Measurements from ENCODE around the gene KRTAP5-10.
"Not testable (repeated sequence)": the region's sequence is repeated elsewhere in the genome, so short reads cannot be mapped to it uniquely, and the experiment has no call there.

The KRTAP5-10 gene

GRCh38 chr11:71527576-71528210 lies 37.7 kb upstream of the KRTAP5-10 start:
- DNase-seq (ENCODE audit: low read depth), result no peak
- H3K4me3 ChIP-seq (ENCODE audit: low read depth, low read length), result no peak overlapping the region
- TF ChIP-seq MAX (IDR thresholded peaks at IDR 0.05; ENCODE audit: low read depth, low read length), result no peak
- TF ChIP-seq CTCF (IDR thresholded peaks at IDR 0.05; ENCODE audit: low read depth, low read length), result no peak
- no peak for TF ChIP-seq POLR2A (IDR thresholded peaks at IDR 0.05; ENCODE audit: extremely low read depth, insufficient read length)
- no peak for TF ChIP-seq MYC (IDR thresholded peaks at IDR 0.05; ENCODE audit: low read depth, low read length)

GRCh38 chr11:71530602-71531001 lies 34.8 kb upstream of the KRTAP5-10 start:
- TF ChIP-seq MYC (IDR thresholded peaks at IDR 0.05; ENCODE audit: low read depth, low read length), result no peak
- no peak for TF ChIP-seq CTCF (IDR thresholded peaks at IDR 0.05; ENCODE audit: low read depth, low read length)
- TF ChIP-seq POLR2A (IDR thresholded peaks at IDR 0.05; ENCODE audit: extremely low read depth, insufficient read length), result no peak
- no peak for TF ChIP-seq MAX (IDR thresholded peaks at IDR 0.05; ENCODE audit: low read depth, low read length)
- no peak for DNase-seq (ENCODE audit: low read depth)
- H3K4me3 ChIP-seq (ENCODE audit: low read depth, low read length), result no peak overlapping the region

GRCh38 chr11:71532036-71532610 lies 33.2 kb upstream of the KRTAP5-10 start:
- H3K4me3 ChIP-seq (ENCODE audit: low read depth, low read length), result no peak overlapping the region
- no peak for DNase-seq (ENCODE audit: low read depth)
- TF ChIP-seq MAX (IDR thresholded peaks at IDR 0.05; ENCODE audit: low read depth, low read length) (no peak), CTCF (IDR thresholded peaks at IDR 0.05; ENCODE audit: low read depth, low read length) (no peak), MYC (IDR thresholded peaks at IDR 0.05; ENCODE audit: low read depth, low read length) (no peak), POLR2A (IDR thresholded peaks at IDR 0.05; ENCODE audit: extremely low read depth, insufficient read length) (no peak)

- DNase-seq (ENCODE audit: low read depth), result not testable (repeated sequence)
Observed at GRCh38 chr11:71534711-71535608, 30.4 kb upstream of the KRTAP5-10 start.

GRCh38 chr11:71535825-71536224 lies 29.5 kb upstream of the KRTAP5-10 start:
- no peak overlapping the region for H3K4me3 ChIP-seq (ENCODE audit: low read depth, low read length)
- no peak for DNase-seq (ENCODE audit: low read depth)

More at GRCh38 chr11:71534711-71535608, 30.4 kb upstream of the KRTAP5-10 start:
- not testable (repeated sequence) for H3K4me3 ChIP-seq (ENCODE audit: low read depth, low read length)

More at GRCh38 chr11:71535825-71536224, 29.5 kb upstream of the KRTAP5-10 start:
- TF ChIP-seq POLR2A (IDR thresholded peaks at IDR 0.05; ENCODE audit: extremely low read depth, insufficient read length) (no peak), CTCF (IDR thresholded peaks at IDR 0.05; ENCODE audit: low read depth, low read length) (no peak), MYC (IDR thresholded peaks at IDR 0.05; ENCODE audit: low read depth, low read length) (no peak), MAX (IDR thresholded peaks at IDR 0.05; ENCODE audit: low read depth, low read length) (no peak)

Data from NB4 (cell line).